Measurements from ENCODE around the gene RABGEF1. TPM values are rescaled to one million over a fixed set of nuclear protein-coding genes. Genes with fewer than 3 reads are reported as not detected.
"Not testable (repeated sequence)": the region's sequence is repeated elsewhere in the genome, so short reads cannot be mapped to it uniquely, and the experiment has no call there.

RABGEF1 gene
- total and polyA plus RNA-seq, 8 donors: 7.9 to 17.6 (median 13.6) TPM

DNA sequence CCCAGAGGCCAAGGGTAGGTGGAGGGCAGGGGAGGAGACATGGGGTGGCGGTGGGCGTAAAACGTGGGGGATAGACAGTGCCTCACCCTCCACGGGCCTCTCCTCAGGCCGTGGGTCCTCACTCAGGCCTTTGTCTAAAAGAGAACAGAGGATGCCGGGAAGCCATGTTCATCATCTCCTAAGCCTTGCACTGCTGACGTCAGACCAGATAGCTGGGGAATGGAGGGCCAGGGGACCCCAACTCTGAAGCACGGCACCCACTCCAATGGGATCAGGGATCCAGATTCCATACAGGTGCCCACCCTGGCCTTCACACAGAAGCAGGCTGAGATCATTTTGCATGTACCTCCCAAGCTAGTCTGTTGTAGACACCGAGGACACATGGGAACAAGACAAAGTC, 97.1 kb downstream of the RABGEF1 start:
- TF ChIP-seq, protein P1, sequence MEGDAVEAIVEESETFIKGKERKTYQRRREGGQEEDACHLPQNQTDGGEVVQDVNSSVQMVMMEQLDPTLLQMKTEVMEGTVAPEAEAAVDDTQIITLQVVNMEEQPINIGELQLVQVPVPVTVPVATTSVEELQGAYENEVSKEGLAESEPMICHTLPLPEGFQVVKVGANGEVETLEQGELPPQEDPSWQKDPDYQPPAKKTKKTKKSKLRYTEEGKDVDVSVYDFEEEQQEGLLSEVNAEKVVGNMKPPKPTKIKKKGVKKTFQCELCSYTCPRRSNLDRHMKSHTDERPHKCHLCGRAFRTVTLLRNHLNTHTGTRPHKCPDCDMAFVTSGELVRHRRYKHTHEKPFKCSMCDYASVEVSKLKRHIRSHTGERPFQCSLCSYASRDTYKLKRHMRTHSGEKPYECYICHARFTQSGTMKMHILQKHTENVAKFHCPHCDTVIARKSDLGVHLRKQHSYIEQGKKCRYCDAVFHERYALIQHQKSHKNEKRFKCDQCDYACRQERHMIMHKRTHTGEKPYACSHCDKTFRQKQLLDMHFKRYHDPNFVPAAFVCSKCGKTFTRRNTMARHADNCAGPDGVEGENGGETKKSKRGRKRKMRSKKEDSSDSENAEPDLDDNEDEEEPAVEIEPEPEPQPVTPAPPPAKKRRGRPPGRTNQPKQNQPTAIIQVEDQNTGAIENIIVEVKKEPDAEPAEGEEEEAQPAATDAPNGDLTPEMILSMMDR (IDR thresholded peaks at IDR 0.05): no peak
- ATAC-seq (no peak), DNase-seq (no peak), FAIRE-seq (no peak)
- H3K36me3 ChIP-seq: no peaks in the 10 kb centered on the region
- H3K4me1 ChIP-seq: no peaks in the 10 kb centered on the region
- H3K27me3 ChIP-seq: no peaks in the 10 kb centered on the region
- intact Hi-C loops (cut with DNase I): no loop called here
- no peak overlapping the region for H3K4me3 ChIP-seq
- WGBS, 2 donors: 83 to 85% methylated on average over 9 of the region's 9 CpGs
- H3K9me3 ChIP-seq: no peaks in the 10 kb centered on the region
- H3K27ac ChIP-seq: no peak overlapping the region

DNA sequence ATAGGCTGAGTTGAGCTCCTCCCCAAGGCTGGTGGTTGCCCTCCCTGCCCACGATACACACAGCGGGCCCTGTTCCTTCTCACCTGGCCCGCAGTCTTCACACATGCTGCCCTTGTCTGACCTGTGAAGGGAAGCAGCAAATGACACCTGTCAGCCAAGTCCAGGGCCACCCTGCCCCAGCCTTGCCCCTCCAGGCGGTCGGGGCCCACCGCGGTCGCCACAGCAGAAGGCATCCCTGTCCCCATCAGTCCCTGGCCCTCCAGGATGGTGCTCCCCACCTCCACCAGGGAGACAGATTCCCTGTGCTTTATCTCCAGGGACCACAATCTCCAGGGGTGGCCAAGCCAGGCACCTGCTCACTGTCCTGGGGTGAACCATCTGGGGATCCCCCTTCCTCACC, 99.3 kb downstream of the RABGEF1 start:
- intact Hi-C loops (cut with DNase I): no loop called here
- no peaks in the 10 kb centered on the region for H3K9me3 ChIP-seq
- FAIRE-seq (no peak), ATAC-seq (no peak), DNase-seq (peak in 1 of 6 donors; percentile 37)
- no peaks in the 10 kb centered on the region for H3K36me3 ChIP-seq
- 77 to 88% methylated on average over 8 of the region's 8 CpGs for WGBS, 2 donors
- no peak overlapping the region for H3K27ac ChIP-seq
- TF ChIP-seq, protein P1 (IDR thresholded peaks at IDR 0.05): no peak
- H3K4me1 ChIP-seq: peaks cover 0 to 3% (median 0%) of the 10 kb centered on the region in 3 donors
- H3K27me3 ChIP-seq: no peaks in the 10 kb centered on the region
- no peak overlapping the region for H3K4me3 ChIP-seq

DNA sequence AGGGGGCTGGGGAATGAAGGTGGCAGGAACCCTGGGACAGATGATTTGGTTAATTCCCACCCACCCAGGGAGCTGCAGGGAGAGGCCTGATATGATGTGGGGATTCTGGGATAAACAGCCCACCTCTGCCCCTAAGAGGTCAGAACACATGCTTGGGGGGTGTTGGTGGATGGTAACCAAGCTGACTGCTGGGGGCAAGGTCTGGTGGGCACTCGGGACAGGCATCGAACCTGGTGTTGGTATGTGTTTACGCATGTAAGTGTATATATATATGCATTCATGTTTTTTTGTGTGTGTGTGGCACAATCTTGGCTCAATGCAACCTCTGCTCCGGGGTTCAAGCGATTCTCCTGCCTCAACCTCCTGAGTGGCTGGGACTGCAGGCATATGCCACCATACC, 99.8 kb downstream of the RABGEF1 start:
- Histone ChIP-seq H3K27ac (no peak overlapping the region), H3K4me1 (peaks cover 0 to 3% (median under 1%) of the 10 kb centered on the region in 3 donors), H3K9me3 (no peaks in the 10 kb centered on the region), H3K4me3 (no peak overlapping the region), H3K36me3 (no peaks in the 10 kb centered on the region), H3K27me3 (no peaks in the 10 kb centered on the region)
- TF ChIP-seq, protein P1 (IDR thresholded peaks at IDR 0.05): no peak
- intact Hi-C loops (cut with DNase I): no loop called here
- FAIRE-seq (no peak), DNase-seq (peak in 1 of 6 donors; percentile 6), ATAC-seq (no peak)
- 85 to 90% methylated on average over 5 of the region's 5 CpGs for WGBS, 2 donors

DNA sequence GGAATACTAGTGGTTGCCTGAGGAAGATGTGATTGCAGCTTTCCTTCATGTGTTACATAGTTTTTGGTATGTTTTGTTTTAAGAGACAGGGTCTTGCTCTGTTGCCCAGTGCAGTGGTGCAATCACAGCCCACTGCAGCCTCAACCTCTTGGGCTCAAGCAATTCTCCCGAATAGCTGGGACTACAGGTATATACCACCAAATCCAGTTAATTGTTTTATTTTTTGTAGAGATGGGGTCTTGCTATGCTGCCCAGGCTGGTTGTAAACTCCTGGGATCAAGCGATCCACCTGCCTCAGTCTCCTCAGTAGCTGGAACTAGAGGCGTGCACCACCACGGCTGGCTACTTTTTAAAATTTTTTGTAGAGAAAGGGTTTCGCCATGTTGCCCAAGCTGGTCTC, 101.4 kb downstream of the RABGEF1 start:
- FAIRE-seq (no peak), ATAC-seq (no peak), DNase-seq (no peak)
- intact Hi-C loops (cut with DNase I): no loop called here
- Histone ChIP-seq H3K9me3 (no peaks in the 10 kb centered on the region), H3K27me3 (no peaks in the 10 kb centered on the region), H3K27ac (no peak overlapping the region), H3K36me3 (no peaks in the 10 kb centered on the region), H3K4me3 (no peak overlapping the region), H3K4me1 (peaks cover 0 to 6% (median 3%) of the 10 kb centered on the region in 3 donors)
- WGBS, 2 donors: 95 to 98% methylated on average over 5 of the region's 5 CpGs
- TF ChIP-seq, protein P1 (IDR thresholded peaks at IDR 0.05): no peak

DNA sequence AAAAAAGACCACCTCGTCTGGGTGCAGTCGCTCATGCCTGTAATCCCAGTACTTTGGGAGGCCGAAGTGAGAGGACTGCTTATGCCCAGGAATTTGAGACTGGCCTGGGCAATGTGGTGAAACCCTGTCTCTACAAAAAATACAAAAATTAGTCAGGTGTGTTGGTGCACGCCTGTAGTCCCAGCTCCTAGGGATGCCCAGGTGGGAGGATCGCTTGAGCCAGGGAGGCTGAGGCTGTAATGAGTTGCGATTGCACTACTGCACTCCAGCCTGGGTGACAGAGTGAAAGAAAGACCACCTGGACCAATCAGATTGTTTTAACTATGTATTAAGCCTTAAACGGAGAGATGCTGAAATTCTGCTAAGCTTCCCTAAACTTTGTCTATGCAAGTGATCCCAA, 103.0 kb downstream of the RABGEF1 start:
- H3K27ac ChIP-seq; ATAC-seq; DNase-seq; intact Hi-C loops (cut with DNase I); H3K9me3 ChIP-seq; H3K36me3 ChIP-seq; H3K4me1 ChIP-seq; H3K27me3 ChIP-seq; FAIRE-seq: not testable (repeated sequence)
- H3K4me3 ChIP-seq: peak overlapping the region in 2 of 4 donors; percentile 66 to 80
- 70 to 73% methylated on average over 7 of the region's 7 CpGs for WGBS, 2 donors
